Adrenal gland (tissue), 5 donors: ENCODE results near the gene LY9.

Experiments
- CTCF ChIP-seq, 6 experiments: fragments of 450-650 bp in 4 of 6; fragments of 200-600 bp in 2 of 6; sonication (generic) in 1 of 6; IDR thresholded peaks; 1 replicate in 5 of 6; 2 replicates in 1 of 6; pipeline versions ENCODE4 v1.5.1 to v1.8.0; 2016 to 2021; ENCODE audit warnings: antibody characterized with exemption in 6 of 6, mild to moderate bottlenecking in 2 of 6, moderate library complexity in 1 of 6
- POLR2A ChIP-seq, 2 donors: fragments of 450-650 bp; IDR thresholded peaks; one replicate each; pipeline ENCODE4 v1.6.1; 2017; ENCODE audit warnings: antibody characterized with exemption in 2 of 2, mild to moderate bottlenecking in 2 of 2, moderate library complexity in 1 of 2
- donor health status: DM: no; HTN: no; CAD: no.

GRCh38 chr1:160853014-160853413 lies 57.0 kb downstream of the LY9 start:
- TF ChIP-seq CTCF (IDR thresholded peaks at IDR 0.05) (no peak), POLR2A (IDR thresholded peaks at IDR 0.05) (no peak)
